ENCODE results near the gene PRC1.

- TF ChIP-seq CTCF (conservative IDR thresholded peaks at IDR 0.05; ENCODE audit: low read length): 0 out of 2 replicates have a peak, but pooled peaks have one; percentile 4
- TF ChIP-seq EZH2phosphoT487 (IDR thresholded peaks at IDR 0.05; ENCODE audit: borderline replicate concordance, low read depth, low read length): no peak
These were observed 61.7 kb downstream of the PRC1 start for GRCh38 chr15:90932660-90932991.

Measured in OCI-LY7 (cell line).